ENCODE results near the gene ELP5. TPM values are rescaled to one million over a fixed set of nuclear protein-coding genes. Genes with fewer than 3 reads are reported as not detected.

ELP5 gene
- total RNA-seq, 2 donors from 2014 or later: 62.1 to 89.5 TPM

- Mint-ChIP-seq H3K27ac (no peak overlapping the region), H3K4me3 (peak overlapping the region in 1 of 2 donors; percentile 4), H3K36me3 (ENCODE audit: insufficient read depth in 2 of 2) (peaks cover 3 to 12% of the 10 kb centered on the region in 2 donors), H3K9me3 (no peaks in the 10 kb centered on the region), H3K4me1 (ENCODE audit: low read depth) (peaks cover 40% of the 10 kb centered on the region), H3K27me3 (ENCODE audit: low read depth) (peaks cover 20% of the 10 kb centered on the region)
- DNase-seq (no peak), ATAC-seq (replicated peaks in 1 of 2) (no peak)
These were observed 7.5 kb downstream of the ELP5 start for GRCh38 chr17:7259555-7259889.

GRCh38 chr17:7260151-7260550, 8.1 kb downstream of the ELP5 start:
- no peak overlapping the region for H3K27ac Mint-ChIP-seq
- ATAC-seq (replicated peaks in 1 of 2) (no peak), DNase-seq (no peak)
- peaks cover 40% of the 10 kb centered on the region for H3K4me1 Mint-ChIP-seq (ENCODE audit: low read depth)
- H3K4me3 Mint-ChIP-seq: peak overlapping the region in 1 of 2 donors; percentile 55
- H3K27me3 Mint-ChIP-seq (ENCODE audit: low read depth): peaks cover 21% of the 10 kb centered on the region
- H3K36me3 Mint-ChIP-seq (ENCODE audit: insufficient read depth in 2 of 2): peaks cover 3 to 9% of the 10 kb centered on the region in 2 donors
- H3K9me3 Mint-ChIP-seq: no peaks in the 10 kb centered on the region

GRCh38 chr17:7260651-7261378, 8.8 kb downstream of the ELP5 start:
- Mint-ChIP-seq H3K27ac (no peak overlapping the region), H3K4me1 (ENCODE audit: low read depth) (peaks cover 40% of the 10 kb centered on the region), H3K4me3 (peak overlapping the region; percentile 59 to 68), H3K36me3 (ENCODE audit: insufficient read depth in 2 of 2) (peaks cover 3 to 9% of the 10 kb centered on the region in 2 donors), H3K27me3 (ENCODE audit: low read depth) (peaks cover 21% of the 10 kb centered on the region), H3K9me3 (no peaks in the 10 kb centered on the region)
- ATAC-seq (replicated peaks in 1 of 2) (peak; percentile 46 to 53), DNase-seq (no peak)

- Mint-ChIP-seq H3K4me1 (ENCODE audit: low read depth) (peaks cover 40% of the 10 kb centered on the region), H3K27me3 (ENCODE audit: low read depth) (peaks cover 21% of the 10 kb centered on the region), H3K4me3 (peak overlapping the region; percentile 70 to 80), H3K27ac (no peak overlapping the region), H3K36me3 (ENCODE audit: insufficient read depth in 2 of 2) (peaks cover 3 to 6% of the 10 kb centered on the region in 2 donors), H3K9me3 (no peaks in the 10 kb centered on the region)
- peak; percentile 50 to 61 for ATAC-seq (replicated peaks in 1 of 2)
- DNase-seq: peak in 1 of 2 donors; percentile 50
These were observed 9.6 kb downstream of the ELP5 start for GRCh38 chr17:7261379-7262191.

- ATAC-seq (replicated peaks in 1 of 2): peak in 1 of 2 donors; percentile 1
- H3K9me3 Mint-ChIP-seq: no peaks in the 10 kb centered on the region
- peaks cover 40% of the 10 kb centered on the region for H3K4me1 Mint-ChIP-seq (ENCODE audit: low read depth)
- no peak for DNase-seq
- H3K27me3 Mint-ChIP-seq (ENCODE audit: low read depth): peaks cover 21% of the 10 kb centered on the region
- H3K4me3 Mint-ChIP-seq: peak within 1 kb of the TSS; percentile 70 to 82
- H3K27ac Mint-ChIP-seq: peak within 1 kb of the TSS; percentile 28
- H3K36me3 Mint-ChIP-seq (ENCODE audit: insufficient read depth in 2 of 2): peaks cover under 1 to 3% of the 10 kb centered on the region in 2 donors
These were observed 10.3 kb downstream of the ELP5 start, which contains the start of gene CLDN7 for GRCh38 chr17:7262192-7262934. CLDN7 (minus strand) TSS chr17:7262478; CDS start chr17:7262043, 435 bp downstream.

- peaks cover 40% of the 10 kb centered on the region for H3K4me1 Mint-ChIP-seq (ENCODE audit: low read depth)
- peak overlapping the region; percentile 28 for H3K27ac Mint-ChIP-seq
- no peak for DNase-seq
These were observed 11.2 kb downstream of the ELP5 start for GRCh38 chr17:7262935-7263800.

GRCh38 chr17:7263801-7264078, 11.7 kb downstream of the ELP5 start:
- ATAC-seq (replicated peaks in 1 of 2): no peak
- no peak overlapping the region for H3K27ac Mint-ChIP-seq

More at GRCh38 chr17:7262935-7263800, 11.2 kb downstream of the ELP5 start:
- Mint-ChIP-seq H3K27me3 (ENCODE audit: low read depth) (peaks cover 21% of the 10 kb centered on the region), H3K9me3 (no peaks in the 10 kb centered on the region), H3K36me3 (ENCODE audit: insufficient read depth in 2 of 2) (peaks cover 0 to 3% of the 10 kb centered on the region in 2 donors), H3K4me3 (peak overlapping the region; percentile 58 to 82)
- peak; percentile 16 to 27 for ATAC-seq (replicated peaks in 1 of 2)

GRCh38 chr17:7266784-7267183, 14.8 kb downstream of the ELP5 start:
- peaks cover 21% of the 10 kb centered on the region for H3K27me3 Mint-ChIP-seq (ENCODE audit: low read depth)
- no peak overlapping the region for H3K27ac Mint-ChIP-seq
- ATAC-seq (replicated peaks in 1 of 2): no peak
- peaks cover 0 to 3% of the 10 kb centered on the region in 2 donors for H3K36me3 Mint-ChIP-seq (ENCODE audit: insufficient read depth in 2 of 2)
- H3K4me3 Mint-ChIP-seq: no peak overlapping the region
- no peaks in the 10 kb centered on the region for H3K9me3 Mint-ChIP-seq
- DNase-seq: no peak
- peaks cover 23% of the 10 kb centered on the region for H3K4me1 Mint-ChIP-seq (ENCODE audit: low read depth)

More at GRCh38 chr17:7263801-7264078, 11.7 kb downstream of the ELP5 start:
- Mint-ChIP-seq H3K27me3 (ENCODE audit: low read depth) (peaks cover 21% of the 10 kb centered on the region), H3K4me3 (peak overlapping the region; percentile 58 to 82), H3K36me3 (ENCODE audit: insufficient read depth in 2 of 2) (peaks cover 0 to 3% of the 10 kb centered on the region in 2 donors), H3K4me1 (ENCODE audit: low read depth) (peaks cover 38% of the 10 kb centered on the region), H3K9me3 (no peaks in the 10 kb centered on the region)
- no peak for DNase-seq

- H3K36me3 Mint-ChIP-seq (ENCODE audit: insufficient read depth in 2 of 2): no peaks in the 10 kb centered on the region
- ATAC-seq (replicated peaks in 1 of 2): no peak
- no peak overlapping the region for H3K27ac Mint-ChIP-seq
- H3K27me3 Mint-ChIP-seq (ENCODE audit: low read depth): peaks cover 32% of the 10 kb centered on the region
- H3K4me3 Mint-ChIP-seq: no peak overlapping the region
- H3K9me3 Mint-ChIP-seq: no peaks in the 10 kb centered on the region
- H3K4me1 Mint-ChIP-seq (ENCODE audit: low read depth): peaks cover 26% of the 10 kb centered on the region
- DNase-seq: no peak
These were observed 27.4 kb downstream of the ELP5 start for GRCh38 chr17:7279448-7279847.

GRCh38 chr17:7280519-7281073, 28.6 kb downstream of the ELP5 start:
- no peaks in the 10 kb centered on the region for H3K9me3 Mint-ChIP-seq
- DNase-seq (peak; percentile 84 to 89), ATAC-seq (replicated peaks in 1 of 2) (peak; percentile 83)
- H3K27ac Mint-ChIP-seq: no peak overlapping the region
- peak overlapping the region; percentile 86 to 91 for H3K4me3 Mint-ChIP-seq
- no peaks in the 10 kb centered on the region for H3K36me3 Mint-ChIP-seq (ENCODE audit: insufficient read depth in 2 of 2)
- peaks cover 32% of the 10 kb centered on the region for H3K27me3 Mint-ChIP-seq (ENCODE audit: low read depth)
- H3K4me1 Mint-ChIP-seq (ENCODE audit: low read depth): peaks cover 26% of the 10 kb centered on the region

GRCh38 chr17:7281074-7281952, 29.3 kb downstream of the ELP5 start, which contains the start of gene SLC2A4:
SLC2A4 (plus strand) TSS chr17:7281718; CDS start chr17:7281935, 217 bp downstream.
- Mint-ChIP-seq H3K27ac (no peak within 1 kb of the TSS), H3K36me3 (ENCODE audit: insufficient read depth in 2 of 2) (no peaks in the 10 kb centered on the region), H3K27me3 (ENCODE audit: low read depth) (peaks cover 32% of the 10 kb centered on the region), H3K9me3 (no peaks in the 10 kb centered on the region), H3K4me1 (ENCODE audit: low read depth) (peaks cover 26% of the 10 kb centered on the region), H3K4me3 (peak within 1 kb of the TSS; percentile 86 to 91)
- DNase-seq (peak; percentile 89 to 91), ATAC-seq (replicated peaks in 1 of 2) (peak; percentile 82)
